22Rv1 (cell line): ENCODE results near the gene TOPBP1.

Experiments used
- CTCF ChIP-seq: fragments of 450-650 bp; IDR thresholded peaks from 2 replicates; pipeline ENCODE4 v1.5.1; 2017; ENCODE audit warnings: mild to moderate bottlenecking
- ZFX ChIP-seq: fragments of 450-650 bp; IDR thresholded peaks from 2 replicates; pipeline ENCODE4 v1.6.1; 2017; ENCODE audit warnings: antibody characterized with exemption, borderline replicate concordance

DNA sequence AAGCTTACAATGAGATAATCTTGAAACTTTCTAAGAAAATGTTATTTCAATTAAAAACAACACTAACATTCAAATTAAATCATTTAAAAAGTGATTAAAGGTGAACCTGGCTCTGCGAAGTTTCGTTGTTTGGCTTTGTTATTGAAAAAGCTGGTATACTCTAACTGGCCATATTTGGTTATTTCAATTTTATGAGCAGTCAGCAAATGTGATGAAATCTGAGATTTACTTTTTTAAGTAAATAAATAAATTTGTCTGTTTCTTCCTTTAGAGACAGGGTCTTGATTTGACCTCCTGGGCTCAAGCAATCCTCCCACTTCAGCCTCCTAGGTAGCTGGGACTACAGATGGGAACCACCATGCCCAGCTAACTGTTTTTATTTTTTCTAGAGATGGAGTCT, 50.2 kb downstream of the TOPBP1 start:
- no peak for TF ChIP-seq CTCF
- TF ChIP-seq ZFX, result no peak
